Mucosa of descending colon (tissue), 3 donors: Measurements from ENCODE around the gene LSM4. TPM values are rescaled to one million over a fixed set of nuclear protein-coding genes. Genes with fewer than 3 reads are reported as not detected.

Experiments used
- ATAC-seq: fragments of 200-7000 bp; cut with Tn5 transposase; one replicate; pipeline ENCODE4 v1.9.1; 2020; ENCODE audit warnings: mild to moderate bottlenecking, moderate library complexity
- DNase-seq, 3 donors: peaks; one replicate each; pipeline ENCODE4 v3.0.0-alpha.2; 2020
- H3K36me3 ChIP-seq: fragments of 200-600 bp; one replicate; pipeline ENCODE4 v1.8.0; 2021; ENCODE audit warnings: low read depth, mild to moderate bottlenecking
- H3K4me1 ChIP-seq: fragments of 200-600 bp; one replicate; pipeline ENCODE4 v1.8.0; 2021; ENCODE audit warnings: low read depth, mild to moderate bottlenecking
- H3K4me3 ChIP-seq: fragments of 200-600 bp; one replicate; pipeline ENCODE4 v1.8.0; 2021; ENCODE audit warnings: mild to moderate bottlenecking
- H3K9me3 ChIP-seq: fragments of 200-600 bp; one replicate; pipeline ENCODE4 v1.8.0; 2021; ENCODE audit warnings: mild to moderate bottlenecking
- CTCF ChIP-seq: fragments of 200-600 bp; IDR thresholded peaks from one replicate; pipeline ENCODE4 v1.8.0; 2022; ENCODE audit warnings: antibody characterized with exemption, mild to moderate bottlenecking
- intact Hi-C, 2 donors: fragments of 100-400 bp; cut with DNase I in 1 of 2; cut with micrococcal nuclease in 1 of 2; formaldehyde crosslinking; loops; one replicate each; pipeline versions ENCODE4 v1.11.0 to v1.11.1; 2022; cut with DNase I, micrococcal nuclease
- total RNA-seq, 3 donors: library from RNA; stranded (reverse); fragmentation: NEBNext Ultra II Directional in 2 of 3; extraction: Animal tissue kit (Norgen Biotek cat#: 25700) in 2 of 3; gene quantifications; one replicate each; pipeline versions ENCODE4 v1.2.1 to v1.2.4, GENCODE V29; 2021 to 2023
- donor health status: DM: no; HTN: no; CAD: no; lungs with moderate emphysema.
- donor health status: DM: no; HTN: no; CAD: no.
- donor health status: DM: no; HTN: yes; CAD: no.

The LSM4 gene
- total RNA-seq, 3 donors from 2014 or later, result 86.3 to 158 (median 124) TPM

- peaks cover 11% of the 10 kb centered on the region for H3K4me1 ChIP-seq
- ATAC-seq, result no peak
- no peak for TF ChIP-seq CTCF
- intact Hi-C loops, result loop anchor here (10.0 kb wide), 1 partner anchor 60 kb away; no protein-coding TSS in a partner anchor
- no peaks in the 10 kb centered on the region for H3K9me3 ChIP-seq
- no peaks in the 10 kb centered on the region for H3K36me3 ChIP-seq
- no peak overlapping the region for H3K4me3 ChIP-seq
- no peak for DNase-seq
Measured at GRCh38 chr19:18345296-18345695, 22.4 kb upstream of the LSM4 start.

GRCh38 chr19:18344582-18344950, 21.7 kb upstream of the LSM4 start:
- ATAC-seq (no peak), DNase-seq (no peak)
- intact Hi-C loops, result loop anchor here (10.0 kb wide), 1 partner anchor 60 kb away; no protein-coding TSS in a partner anchor
- no peak overlapping the region for H3K4me3 ChIP-seq
- H3K36me3 ChIP-seq, result no peaks in the 10 kb centered on the region
- H3K9me3 ChIP-seq, result no peaks in the 10 kb centered on the region
- no peak for TF ChIP-seq CTCF
- H3K4me1 ChIP-seq, result peaks cover 15% of the 10 kb centered on the region

- intact Hi-C loops, result loop anchor here (10.0 kb wide), 1 partner anchor 63 kb away; no protein-coding TSS in a partner anchor
- no peaks in the 10 kb centered on the region for H3K9me3 ChIP-seq
- peaks cover 15% of the 10 kb centered on the region for H3K4me1 ChIP-seq
- H3K4me3 ChIP-seq, result no peak overlapping the region
- no peak for TF ChIP-seq CTCF
- ATAC-seq (no peak), DNase-seq (no peak)
- H3K36me3 ChIP-seq, result no peaks in the 10 kb centered on the region
Measured at GRCh38 chr19:18342090-18342632, 19.3 kb upstream of the LSM4 start.

GRCh38 chr19:18340990-18341868, 18.4 kb upstream of the LSM4 start:
- H3K9me3 ChIP-seq, result no peaks in the 10 kb centered on the region
- DNase-seq, result peak; percentile 76 to 86 (median 85)
- no peaks in the 10 kb centered on the region for H3K36me3 ChIP-seq
- peaks cover 15% of the 10 kb centered on the region for H3K4me1 ChIP-seq
- intact Hi-C loops, result loop anchor here (10.0 kb wide), 1 partner anchor 64 kb away; no protein-coding TSS in a partner anchor
- H3K4me3 ChIP-seq, result peak overlapping the region; percentile 65
- TF ChIP-seq CTCF, result no peak
- ATAC-seq, result peak; percentile 83

GRCh38 chr19:18340190-18340989, 17.5 kb upstream of the LSM4 start, which contains the start of gene PGPEP1:
Gene PGPEP1 (plus strand): TSS chr19:18340598. CDS start chr19:18340682, 84 bp downstream.
- Histone ChIP-seq H3K4me1 (peaks cover 15% of the 10 kb centered on the region), H3K4me3 (peak within 1 kb of the TSS; percentile 65), H3K9me3 (no peaks in the 10 kb centered on the region), H3K36me3 (no peaks in the 10 kb centered on the region)
- intact Hi-C loops, result loop anchor here (10.0 kb wide), 1 partner anchor 64 kb away; no protein-coding TSS in a partner anchor
- ATAC-seq (peak; percentile 91), DNase-seq (peak; percentile 86 to 89 (median 88))
- no peak for TF ChIP-seq CTCF
